ENCODE results near the gene TULP4. TPM values are rescaled to one million over a fixed set of nuclear protein-coding genes. Genes with fewer than 3 reads are reported as not detected.
A peak's percentile ranks its signal among the peaks of the same experiment; 100 is the strongest.
"Not testable (repeated sequence)": the region's sequence is repeated elsewhere in the genome, so short reads cannot be mapped to it uniquely, and the experiment has no call there.

TULP4 gene
- total RNA-seq, 6 experiments from 2014 or later = 27.0 to 42.4 (median 32.3) TPM

DNA sequence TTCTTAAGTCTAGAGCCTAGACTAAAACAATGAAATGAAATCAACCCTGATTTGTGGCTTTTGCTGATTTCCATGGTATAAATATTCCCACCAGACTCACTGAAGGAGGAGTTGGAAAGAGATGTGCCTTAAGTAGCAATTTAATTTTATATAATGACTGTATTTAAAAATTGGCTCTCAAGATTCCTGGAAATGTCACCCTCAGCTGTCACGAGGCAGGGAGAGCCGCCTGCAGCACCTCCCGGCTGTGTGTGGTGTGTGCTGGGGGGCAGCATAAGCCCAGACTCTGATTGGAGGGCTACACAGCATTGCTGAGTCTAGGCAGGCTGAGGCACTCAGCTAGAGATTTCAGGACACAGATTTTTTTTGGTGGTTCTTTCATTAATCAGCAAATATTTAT, 207.0 kb downstream of the TULP4 start:
- H3K27ac ChIP-seq = no peak overlapping the region
- H3K27me3 ChIP-seq = no peaks in the 10 kb centered on the region
- no peaks in the 10 kb centered on the region for H3K9me3 ChIP-seq
- TF ChIP-seq POLR2A (IDR thresholded peaks at IDR 0.05) (no peak), CTCF (IDR thresholded peaks at IDR 0.05) (no peak)
- H3K4me3 ChIP-seq = no peak overlapping the region
- WGBS (ENCODE audit: insufficient coverage, low coverage, low lambda C conversion rate, missing lambda C conversion rate) = 33% methylated on average over 3 of the region's 3 CpGs
- ATAC-seq (no peak), DNase-seq (peak in 1 of 3 donors; percentile 22)
- intact Hi-C loops (cut with DNase I) = no loop called here
- H3K36me3 ChIP-seq = no peaks in the 10 kb centered on the region
- H3K4me1 ChIP-seq = no peaks in the 10 kb centered on the region

- 26% methylated on average over 2 of the region's 4 CpGs for WGBS (ENCODE audit: insufficient coverage, low coverage, low lambda C conversion rate, missing lambda C conversion rate)
Measured at GRCh38 chr6:158519761-158520160, 207.5 kb downstream of the TULP4 start.

DNA sequence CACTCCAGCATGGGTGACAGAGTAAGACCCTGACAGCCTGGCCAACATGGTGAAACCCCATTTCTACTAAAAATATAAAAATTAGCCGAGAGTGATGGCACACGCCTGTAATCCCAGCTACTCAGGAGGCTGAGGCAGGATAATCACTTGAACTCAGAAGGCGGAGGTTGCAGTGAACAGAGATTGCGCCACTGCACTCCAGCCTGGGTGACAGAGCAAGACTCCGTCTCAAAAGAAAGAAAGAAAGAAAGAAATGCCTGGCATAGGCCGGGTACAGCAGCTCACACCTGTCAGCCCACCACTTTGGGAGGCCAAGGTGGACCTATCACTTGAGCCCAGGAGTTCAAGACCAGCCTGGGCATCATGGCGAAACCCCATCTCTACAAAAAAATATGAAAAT, 208.7 kb downstream of the TULP4 start:
- WGBS (ENCODE audit: insufficient coverage, low coverage, low lambda C conversion rate, missing lambda C conversion rate) = 81% methylated on average over 5 of the region's 7 CpGs
- H3K4me1 ChIP-seq; H3K27me3 ChIP-seq; ATAC-seq; DNase-seq; H3K27ac ChIP-seq; H3K4me3 ChIP-seq; H3K9me3 ChIP-seq; intact Hi-C loops (cut with DNase I); H3K36me3 ChIP-seq: not testable (repeated sequence)

More at GRCh38 chr6:158519761-158520160, 207.5 kb downstream of the TULP4 start:
- TF ChIP-seq CTCF (IDR thresholded peaks at IDR 0.05) (no peak), POLR2A (IDR thresholded peaks at IDR 0.05) (no peak)
- DNase-seq (peak in 1 of 3 donors; percentile 31), ATAC-seq (no peak)
- H3K4me1 ChIP-seq = no peaks in the 10 kb centered on the region
- H3K9me3 ChIP-seq = no peaks in the 10 kb centered on the region
- no peak overlapping the region for H3K27ac ChIP-seq
- H3K4me3 ChIP-seq = no peak overlapping the region
- H3K36me3 ChIP-seq = no peaks in the 10 kb centered on the region
- intact Hi-C loops (cut with DNase I) = no loop called here
- H3K27me3 ChIP-seq = no peaks in the 10 kb centered on the region

- WGBS (ENCODE audit: insufficient coverage, low coverage, low lambda C conversion rate, missing lambda C conversion rate) = 67% methylated on average over 1 of the region's 1 CpG
- intact Hi-C loops (cut with DNase I) = no loop called here
- no peak overlapping the region for H3K27ac ChIP-seq
Measured at GRCh38 chr6:158521759-158522158, 209.5 kb downstream of the TULP4 start.

GRCh38 chr6:158522616-158523015, 210.4 kb downstream of the TULP4 start:
- 87% methylated on average over 8 of the region's 11 CpGs for WGBS (ENCODE audit: insufficient coverage, low coverage, low lambda C conversion rate, missing lambda C conversion rate)
- no peaks in the 10 kb centered on the region for H3K4me1 ChIP-seq
- intact Hi-C loops (cut with DNase I) = no loop called here
- H3K4me3 ChIP-seq = no peak overlapping the region
- H3K27ac ChIP-seq = no peak overlapping the region
- DNase-seq = no peak
- H3K9me3 ChIP-seq = no peaks in the 10 kb centered on the region
- H3K36me3 ChIP-seq = no peaks in the 10 kb centered on the region
- ATAC-seq = no peak
- H3K27me3 ChIP-seq = no peaks in the 10 kb centered on the region
- TF ChIP-seq CTCF (IDR thresholded peaks at IDR 0.05) (no peak), POLR2A (IDR thresholded peaks at IDR 0.05) (no peak)

More at GRCh38 chr6:158521759-158522158, 209.5 kb downstream of the TULP4 start:
- TF ChIP-seq CTCF (IDR thresholded peaks at IDR 0.05) = no peak
- TF ChIP-seq POLR2A (IDR thresholded peaks at IDR 0.05) = no peak
- ATAC-seq = no peak
- Histone ChIP-seq H3K4me3 (no peak overlapping the region), H3K9me3 (no peaks in the 10 kb centered on the region), H3K4me1 (no peaks in the 10 kb centered on the region), H3K27me3 (no peaks in the 10 kb centered on the region), H3K36me3 (no peaks in the 10 kb centered on the region)
- no peak for DNase-seq
